Stimulated activated CD8-positive, alpha-beta memory T cell treated with anti-CD3 and anti-CD28 coated beads, Interleukin-7, amount 100 ng/mL, for 24 hours (primary cell): ENCODE measurements around the gene BIN2.

ENCODE experiments used
- DNase-seq: peaks from one replicate; pipeline ENCODE4 v3.0.0-alpha.2; 2020; ENCODE audit warnings: low read depth

BIN2 gene

DNA sequence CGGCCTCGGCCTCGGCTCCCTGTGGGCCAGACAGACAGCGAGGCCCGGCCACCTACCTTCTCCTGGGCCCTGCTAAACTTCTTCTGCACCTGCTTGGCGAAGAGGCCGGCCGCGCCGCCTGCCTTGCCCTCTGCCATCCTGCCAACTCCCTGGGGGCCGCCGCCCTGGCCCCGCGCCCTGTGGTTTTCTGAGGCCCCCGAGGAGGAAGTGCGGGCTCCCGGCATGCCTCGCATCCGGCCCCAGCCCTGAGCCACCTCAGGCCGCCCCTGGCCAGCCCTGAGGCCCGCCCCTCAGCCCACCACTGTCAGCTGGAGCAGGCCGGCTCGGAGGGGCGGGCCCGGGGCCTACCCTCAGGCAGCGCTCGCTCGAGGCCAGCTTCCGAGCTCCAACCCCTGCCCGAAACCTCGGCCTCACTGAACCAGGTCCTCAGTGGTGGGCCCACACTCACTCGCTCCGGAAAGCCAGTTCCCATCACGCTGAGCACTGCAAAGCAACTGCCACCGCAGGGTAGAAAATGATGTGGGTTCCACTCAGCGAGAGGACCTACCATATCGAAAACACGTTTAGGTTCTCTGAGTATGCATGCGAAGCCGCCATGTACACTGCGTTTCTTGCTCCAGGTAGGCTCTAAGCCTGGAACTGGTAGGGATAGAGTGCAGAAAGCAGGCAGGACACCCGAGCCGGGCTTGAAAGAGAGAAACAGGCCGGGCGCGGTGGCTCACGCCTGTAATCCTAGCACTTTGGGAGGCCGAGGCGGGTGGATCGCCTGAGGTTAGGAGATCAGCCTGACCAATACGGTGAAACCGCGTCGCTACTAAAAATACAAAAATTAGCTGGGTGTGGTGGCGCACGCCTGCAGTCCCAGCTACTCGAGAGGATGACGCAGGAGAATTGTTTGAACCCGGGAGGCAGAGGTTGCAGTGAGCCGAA is at the start of gene BIN2:
Gene BIN2 (minus strand): TSS at position 209 of the 930 bp plus-strand sequence. CDS start 72 bp downstream, at position 137.
- DNase-seq: peak; percentile 45

DNA sequence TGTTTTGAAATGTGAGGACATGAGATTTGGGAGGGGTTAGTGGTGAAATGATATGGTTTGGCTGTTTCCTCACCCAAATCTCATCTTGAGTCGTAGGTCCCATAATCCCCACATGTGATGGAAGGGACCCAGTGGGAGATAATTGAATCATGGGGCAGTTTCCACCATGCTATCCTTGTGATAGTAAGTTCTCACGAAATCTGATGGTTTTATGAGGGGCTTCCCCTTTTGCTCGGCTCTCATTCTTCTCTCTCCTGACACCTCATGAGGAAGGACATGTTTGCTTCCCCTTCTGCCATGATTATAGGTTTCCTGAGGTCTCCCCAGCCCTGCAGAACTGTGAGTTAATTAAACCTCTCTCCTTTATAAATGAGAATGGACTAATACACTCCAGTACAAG is 49.2 kb upstream of the BIN2 start:
- DNase-seq: no peak

DNA sequence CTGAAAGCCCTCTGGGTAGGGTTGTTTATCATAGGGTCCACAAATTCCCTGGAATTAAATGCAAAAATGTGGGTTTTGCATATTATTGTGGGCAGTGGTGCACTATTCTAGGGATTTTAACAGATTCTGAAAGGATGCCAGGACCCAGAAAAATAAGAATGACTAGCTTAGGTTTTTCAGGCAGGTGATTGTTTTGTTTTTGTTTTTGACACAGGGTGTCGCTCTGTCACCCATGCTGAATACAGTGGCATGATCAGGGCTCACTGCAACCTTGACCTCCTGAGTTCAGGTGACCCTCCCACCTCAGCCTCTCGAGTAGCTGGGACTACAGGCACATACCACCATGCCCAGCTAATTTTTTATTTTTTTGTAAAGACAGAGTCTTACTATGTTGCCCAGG is 48.0 kb upstream of the BIN2 start:
- no peak for DNase-seq

DNA sequence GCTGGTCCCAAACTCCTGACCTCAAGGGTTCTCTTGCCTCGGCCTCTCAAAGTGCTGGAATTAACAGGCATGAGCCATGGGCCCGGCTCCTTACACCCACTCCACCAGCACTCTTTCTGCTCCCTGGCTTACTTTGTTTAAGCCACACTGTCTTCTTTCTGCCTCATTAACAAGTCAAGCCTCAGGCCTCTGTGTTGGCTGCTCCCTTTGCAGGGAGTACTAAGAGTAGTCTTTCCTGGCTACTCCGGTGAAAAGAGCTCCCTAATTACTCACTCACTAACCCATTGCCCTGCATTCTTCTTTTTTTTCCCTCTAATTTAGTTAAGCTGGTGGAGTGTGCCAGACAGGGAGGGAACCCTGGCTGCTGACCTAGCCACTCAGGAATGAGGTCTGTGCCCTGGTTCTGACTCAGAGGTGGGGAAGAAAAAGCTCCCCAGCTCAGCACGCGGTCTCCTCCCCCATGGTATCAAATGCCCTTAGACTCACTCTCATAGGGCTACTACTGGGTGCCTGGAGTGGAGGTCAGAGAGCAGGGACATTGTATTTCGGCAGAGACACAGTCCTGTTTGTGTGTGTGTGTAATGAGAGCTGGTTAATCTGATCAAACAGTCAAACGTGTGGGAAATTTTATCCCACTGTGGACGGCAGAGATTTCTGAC is 47.5 kb upstream of the BIN2 start:
- no peak for DNase-seq

- DNase-seq: no peak
Measured at GRCh38 chr12:51370667-51371066, 46.7 kb upstream of the BIN2 start.

GRCh38 chr12:51369581-51369980 is 45.6 kb upstream of the BIN2 start:
- no peak for DNase-seq

DNA sequence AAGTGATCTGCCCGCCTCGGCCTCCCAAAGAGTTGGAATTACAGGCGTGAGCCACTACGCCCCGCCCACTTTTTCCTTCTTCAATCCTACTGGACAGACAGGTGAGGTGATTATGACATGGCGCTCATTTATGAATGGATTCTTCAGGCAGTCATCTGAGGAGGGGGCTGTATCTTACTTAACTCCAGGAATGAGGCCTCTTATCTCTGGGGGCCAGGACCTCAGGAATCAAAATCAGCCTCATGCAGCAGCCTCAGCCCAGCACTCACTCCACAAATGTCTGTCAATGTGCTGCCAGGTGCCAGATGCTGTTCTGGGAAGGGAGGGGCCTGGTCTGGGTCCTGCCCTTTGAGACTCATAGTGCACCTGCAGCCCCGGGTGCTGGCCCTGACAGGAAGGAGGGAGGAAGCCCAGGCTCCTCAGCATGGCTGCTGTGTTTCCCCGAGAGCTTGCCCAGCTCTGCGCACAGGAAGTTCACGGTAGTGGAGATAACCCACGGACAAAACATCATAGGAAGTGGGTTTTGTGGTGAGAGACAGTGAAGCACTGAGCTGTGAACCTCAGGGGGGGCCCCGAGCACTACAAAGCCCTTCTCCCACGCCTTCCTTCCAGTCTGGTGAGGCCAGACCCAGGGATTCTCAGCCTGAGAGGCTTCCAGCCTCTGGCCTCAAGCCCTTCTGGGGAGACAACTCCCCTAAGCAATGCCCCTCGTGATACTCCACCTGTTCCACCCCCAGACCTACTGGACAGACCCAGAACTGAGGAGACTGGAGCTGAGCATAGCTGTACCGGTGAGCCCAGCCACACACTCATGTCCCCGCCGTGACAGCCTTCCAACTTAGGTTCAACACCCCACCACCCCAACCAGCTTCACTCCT is 44.9 kb upstream of the BIN2 start:
- peak; percentile 64 for DNase-seq

DNA sequence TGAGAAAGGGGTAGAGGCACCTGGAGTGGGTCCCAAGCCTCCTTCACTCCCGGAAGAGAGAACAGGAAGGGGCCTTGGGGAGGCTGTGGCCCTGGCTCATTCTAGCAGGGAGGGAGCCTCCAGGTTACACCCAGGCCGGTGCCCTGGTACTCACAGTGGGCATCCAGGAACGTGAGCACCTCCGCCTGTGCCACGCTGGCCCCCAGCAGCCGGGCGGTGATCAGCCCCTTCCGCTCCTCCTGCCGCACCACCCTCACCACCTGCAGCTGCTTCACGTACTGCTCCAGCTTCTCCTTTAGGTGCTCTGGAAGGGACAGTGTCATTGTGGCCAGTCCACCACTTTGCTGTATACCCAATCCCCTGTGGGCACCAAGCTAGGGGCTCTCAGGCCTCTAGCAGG is 41.3 kb upstream of the BIN2 start:
- no peak for DNase-seq

- no peak for DNase-seq
Measured at GRCh38 chr12:51364001-51364400, 40.0 kb upstream of the BIN2 start.

- DNase-seq: no peak
Measured at GRCh38 chr12:51362747-51363342, 38.9 kb upstream of the BIN2 start.

DNA sequence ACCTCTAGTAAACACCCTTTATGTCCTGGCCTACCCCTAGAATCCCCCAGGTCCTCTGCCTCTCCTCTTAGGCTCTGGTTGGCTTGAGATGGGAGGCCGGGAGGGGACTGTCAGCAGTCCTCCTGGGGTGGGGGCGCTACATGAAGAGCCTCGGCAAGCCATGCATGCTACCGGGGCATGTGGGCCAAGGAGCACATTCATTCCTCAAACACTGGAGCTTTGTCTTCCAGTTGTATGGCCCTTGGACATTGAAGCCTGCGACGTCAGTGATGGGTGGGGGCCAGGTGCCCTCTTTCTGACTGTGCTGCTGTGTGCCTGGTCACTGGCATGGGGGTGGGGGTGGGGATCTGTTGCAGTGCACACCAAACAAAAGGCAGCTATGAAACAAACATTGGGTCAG is 38.3 kb upstream of the BIN2 start:
- no peak for DNase-seq

- DNase-seq: no peak
Measured at GRCh38 chr12:51361161-51362016, 37.4 kb upstream of the BIN2 start.

DNA sequence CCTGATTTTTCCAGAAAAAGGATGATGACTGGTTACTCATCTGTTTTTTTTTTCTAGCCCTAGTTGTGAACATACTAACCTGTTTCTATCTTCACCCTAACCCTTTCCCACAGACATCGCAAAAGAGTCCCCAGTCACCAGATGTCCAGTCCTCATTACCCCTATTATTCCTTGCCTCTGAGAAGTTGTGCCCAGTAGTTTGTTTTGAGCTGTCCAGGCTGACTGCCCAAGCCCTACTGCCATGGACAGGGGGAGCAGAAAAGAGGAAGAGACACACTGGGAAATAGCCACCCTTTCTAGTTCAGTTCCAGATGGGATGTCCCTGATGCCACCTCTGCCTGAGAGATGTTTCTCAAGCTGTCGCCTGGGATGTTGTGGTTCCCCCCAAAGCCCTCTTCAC is 36.3 kb upstream of the BIN2 start:
- DNase-seq: no peak

DNA sequence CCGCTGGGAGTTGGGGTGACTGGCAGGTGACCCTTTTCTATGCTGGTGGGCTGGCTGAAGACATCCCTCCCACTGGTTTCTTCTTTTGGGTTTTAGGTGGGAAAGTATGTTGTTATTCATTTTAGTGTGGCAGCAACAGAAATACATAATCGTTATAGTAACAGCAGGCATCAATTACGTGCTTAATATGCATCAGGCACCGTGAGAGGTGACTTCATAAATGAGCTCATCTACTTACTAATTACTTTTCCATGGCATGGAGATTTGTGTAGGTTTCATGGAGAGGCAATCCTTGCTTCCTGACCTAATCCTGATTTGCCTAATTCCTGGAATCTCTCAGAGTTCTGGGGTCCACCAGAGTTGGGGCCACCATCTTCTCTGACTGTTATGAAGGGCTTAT is 35.9 kb upstream of the BIN2 start:
- DNase-seq: no peak

- DNase-seq: no peak
Measured at GRCh38 chr12:51358496-51358895, 34.5 kb upstream of the BIN2 start.

DNA sequence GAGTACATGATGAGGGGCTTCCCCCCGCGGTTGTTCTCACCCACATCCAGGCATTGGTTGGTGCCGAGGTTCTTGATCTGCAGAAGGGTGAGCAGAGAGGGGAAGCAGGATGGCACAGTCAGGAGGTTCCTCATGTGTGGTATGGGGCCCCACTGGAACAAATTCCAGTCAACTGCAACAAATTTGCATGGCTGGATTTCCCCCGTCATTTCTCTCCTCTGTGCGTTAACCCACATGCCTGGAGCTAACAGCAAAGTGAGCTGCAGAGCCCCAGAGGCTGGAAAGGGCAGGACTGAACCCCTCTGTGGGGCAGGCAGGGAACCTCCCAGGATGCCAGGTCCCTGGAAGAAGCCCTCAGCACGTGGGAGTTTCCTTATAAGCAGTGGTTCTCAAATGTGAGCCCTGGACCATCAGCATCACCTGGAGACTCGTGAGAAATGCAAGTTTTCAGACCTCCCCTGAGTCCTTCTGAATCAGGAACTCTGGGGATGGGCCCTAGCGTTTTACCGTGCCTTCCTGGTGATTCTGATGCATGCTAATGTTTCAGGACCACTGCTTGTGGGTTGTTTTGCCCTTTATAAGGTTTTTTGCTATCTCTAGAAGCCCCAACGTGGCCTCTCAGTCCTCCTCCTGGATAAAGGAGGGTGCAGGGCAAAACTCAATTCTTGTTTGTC is 33.5 kb upstream of the BIN2 start:
- no peak for DNase-seq

DNA sequence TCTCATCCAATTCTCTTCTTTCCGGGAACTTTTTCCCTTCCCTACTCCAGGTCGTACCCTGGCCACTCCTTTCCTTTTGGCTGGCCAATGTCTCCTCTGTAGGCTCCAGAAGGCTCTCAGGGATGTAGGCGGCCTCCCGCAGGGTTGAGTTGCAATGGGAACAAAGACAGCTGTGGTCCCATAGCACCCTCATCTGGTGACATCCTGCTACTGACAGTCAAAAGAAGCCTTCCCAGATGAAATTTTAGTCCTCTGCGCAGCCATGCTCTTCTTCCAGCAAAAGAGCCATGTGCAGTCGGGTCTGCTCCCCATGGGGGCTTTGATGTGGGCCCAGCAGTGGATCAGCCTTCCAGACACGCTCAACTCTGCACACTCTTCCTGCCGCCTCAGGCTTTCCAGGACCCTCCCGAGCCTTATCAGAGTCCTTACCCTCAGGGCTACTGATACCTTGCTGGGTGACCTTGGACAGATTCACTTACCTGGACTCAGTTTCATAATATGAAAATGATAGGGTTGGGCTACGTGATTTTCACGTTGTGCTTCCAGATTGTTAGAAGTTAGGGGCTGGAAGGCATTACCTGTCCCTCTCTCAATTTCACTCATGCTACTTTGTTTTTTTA is 28.0 kb upstream of the BIN2 start:
- no peak for DNase-seq

GRCh38 chr12:51349026-51349425 is 25.1 kb upstream of the BIN2 start:
- no peak for DNase-seq

DNA sequence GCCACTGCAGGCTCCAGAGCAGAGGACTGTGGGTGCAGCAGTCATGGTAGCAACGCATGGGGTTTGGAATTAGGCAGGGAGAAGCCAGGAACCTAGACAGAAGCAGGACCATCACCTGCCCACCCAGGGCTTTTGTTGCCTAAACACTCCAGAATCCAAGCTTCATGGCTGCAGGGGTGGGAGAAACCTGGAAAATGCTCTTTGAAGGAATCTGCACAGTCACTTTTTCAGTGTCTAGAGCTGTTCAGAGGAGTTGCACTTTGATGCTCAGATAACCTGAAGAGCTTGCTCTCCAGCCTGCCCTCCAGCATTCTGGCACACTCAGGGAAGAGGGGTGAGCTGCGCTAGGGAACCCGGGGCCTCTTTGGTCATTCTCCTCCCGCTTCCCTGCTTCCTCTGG is 24.1 kb upstream of the BIN2 start:
- no peak for DNase-seq

- no peak for DNase-seq
Measured at GRCh38 chr12:51346581-51346980, 22.6 kb upstream of the BIN2 start, which contains the start of gene CELA1. Gene CELA1, minus strand, starts transcription at chr12:51346679. Its CDS starts 41 bp downstream, at chr12:51346638.
